Spleen (tissue), 11 donors: ENCODE data around the gene EME1. TPM values are rescaled to one million over a fixed set of nuclear protein-coding genes. Genes with fewer than 3 reads are reported as not detected.

Experiments
- DNase-seq: peaks from one replicate; pipeline ENCODE4 v3.0.0-alpha.2; 2020
- H3K27ac ChIP-seq, 8 donors: fragments of 200-600 bp; sonication (generic) in 7 of 8; 1 replicate in 4 of 8; 2 replicates in 4 of 8; pipeline versions ENCODE4 v1.5.0 to v1.8.0; 2016 to 2021; ENCODE audit warnings: inconsistent platforms in 4 of 8, mild to moderate bottlenecking in 4 of 8, moderate library complexity in 1 of 8
- H3K27me3 ChIP-seq, 7 donors: fragments of 200-600 bp; sonication (generic) in 6 of 7; replicated peaks in 1 of 7; 1 replicate in 4 of 7; 2 replicates in 3 of 7; pipeline versions ENCODE4 v1.5.0 to v1.8.0; 2016 to 2021; ENCODE audit warnings: inconsistent platforms in 3 of 7, mild to moderate bottlenecking in 1 of 7
- H3K36me3 ChIP-seq, 6 donors: fragments of 200-600 bp; sonication (generic) in 5 of 6; 1 replicate in 4 of 6; 2 replicates in 2 of 6; pipeline versions ENCODE4 v1.5.0 to v1.8.0; 2016 to 2021; ENCODE audit warnings: inconsistent platforms in 2 of 6
- H3K4me1 ChIP-seq, 6 donors: fragments of 200-600 bp; sonication (generic) in 5 of 6; 1 replicate in 3 of 6; 2 replicates in 3 of 6; pipeline versions ENCODE4 v1.5.0 to v1.8.0; 2016 to 2021; ENCODE audit warnings: inconsistent platforms in 3 of 6
- H3K4me3 ChIP-seq, 8 donors: fragments of 200-600 bp; sonication (generic) in 7 of 8; 1 replicate in 4 of 8; 2 replicates in 4 of 8; pipeline versions ENCODE4 v1.5.0 to v1.8.0; 2016 to 2021; ENCODE audit warnings: inconsistent platforms in 4 of 8, mild to moderate bottlenecking in 4 of 8, moderate library complexity in 2 of 8
- H3K9me3 ChIP-seq, 8 donors: fragments of 200-600 bp; sonication (generic) in 7 of 8; 1 replicate in 4 of 8; 2 replicates in 4 of 8; pipeline versions ENCODE4 v1.5.0 to v1.8.0; 2016 to 2021; ENCODE audit warnings: inconsistent platforms in 4 of 8
- CTCF ChIP-seq, 11 experiments: fragments of 200-600 bp in 7 of 11; fragments of 450-650 bp in 4 of 11; sonication (generic) in 4 of 11; IDR thresholded peaks in 8 of 11; conservative IDR thresholded peaks in 3 of 11; 1 replicate in 7 of 11; 2 replicates in 4 of 11; pipeline versions ENCODE4 v1.4.0 to v1.8.0; 2016 to 2021; ENCODE audit warnings: antibody characterized with exemption in 11 of 11, inconsistent platforms in 4 of 11, mild to moderate bottlenecking in 1 of 11
- POLR2A ChIP-seq, 3 donors: fragments of 450-650 bp; IDR thresholded peaks; one replicate each; pipeline ENCODE4 v1.5.1; 2017; ENCODE audit warnings: antibody characterized with exemption in 3 of 3, mild to moderate bottlenecking in 1 of 3
- POLR2AphosphoS5 ChIP-seq, 3 donors: sonication (generic); formaldehyde crosslinking; IDR thresholded peaks; one replicate each; pipeline ENCODE4 v1.5.1; 2017; ENCODE audit warnings: antibody characterized with exemption in 3 of 3
- WGBS, 5 donors: extraction: QIAGEN DNeasy Blood & Tissue Kit in 3 of 5; methylation state at CpG; one replicate each; pipeline versions ENCODE4 v1.1.5 to v1.1.7; 2013 to 2018; 5-methylcytosine and 5-hydroxymethylcytosine counted together
- intact Hi-C: fragments of 100-400 bp; cut with DNase I; formaldehyde crosslinking; loops from one replicate; pipeline ENCODE4 v1.15.0; 2023; ENCODE audit warnings: low total_unique reads
- polyA plus RNA-seq, 3 donors: library from polyadenylated mRNA; stranded (reverse); fragments of 200-250 nt; gene quantifications; one replicate each; pipeline ENCODE4 v1.2.1, GENCODE V29; 2013
- total RNA-seq, 7 donors: library from RNA; depleted of rRNA in 3 of 7; stranded (reverse); fragments of >200 nt in 3 of 7; fragmentation: NEBNext Ultra II Directional in 4 of 7; extraction: Animal tissue kit (Norgen Biotek cat#: 25700) in 4 of 7; gene quantifications; one replicate each; pipeline versions ENCODE4 v1.1.0 to v1.2.1, GENCODE V29; 2016 to 2021
- donor health status: healthy with polysubstance abuse.
- donor health status: DM: no; HTN: no; CAD: no; lungs with moderate emphysema.
- donor health status: DM: no; HTN: no; CAD: no.
- donor health status: Bipolar disorder and iron deficiency.
- donor health status: healthy.
- donor health status: DM: no; HTN: no; CAD: no.
- donor health status: DM: yes; HTN: yes; CAD: no.

EME1 gene
- total and polyA plus RNA-seq, 10 donors = 0.66 to 3.6 (median 1.9) TPM

DNA sequence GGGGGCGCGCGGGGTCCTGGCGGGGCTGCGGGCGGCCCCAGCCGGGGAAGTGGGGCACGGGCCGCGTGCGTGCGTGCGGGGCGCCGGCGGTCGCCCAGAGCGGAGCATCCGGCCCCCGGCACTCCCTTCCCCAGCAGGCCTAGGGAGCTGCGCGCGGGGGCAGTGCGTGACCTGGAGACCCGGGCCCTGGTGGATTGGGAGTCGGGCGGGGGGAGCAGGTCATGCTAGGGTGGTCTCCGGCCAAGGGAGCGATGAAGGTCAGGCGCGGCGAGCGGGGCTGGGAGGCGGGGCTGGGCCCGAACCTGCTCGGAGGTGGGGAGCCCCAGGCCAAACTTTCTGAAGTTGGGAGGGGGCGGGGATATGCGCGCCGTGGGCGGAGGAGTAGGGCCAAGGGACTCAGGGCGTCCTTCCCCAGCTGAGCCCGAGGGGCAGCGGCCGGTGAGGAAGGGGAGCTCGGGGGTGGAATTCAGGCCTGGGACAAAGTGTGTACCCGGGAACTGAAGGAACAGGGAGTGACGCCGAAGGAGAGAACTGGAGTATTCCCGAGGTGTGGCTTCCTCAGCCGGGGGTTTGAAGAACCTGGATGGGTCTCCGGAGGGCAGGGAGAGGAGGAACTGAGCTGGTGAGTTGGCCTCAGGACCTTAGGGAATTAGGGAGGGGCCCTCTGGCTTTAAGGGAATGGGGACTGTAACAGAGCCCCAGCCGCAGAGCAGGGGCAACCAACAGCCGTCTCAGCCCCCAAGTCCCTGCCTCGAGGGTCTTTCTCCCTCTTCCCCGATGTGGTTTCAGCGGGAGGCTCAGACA lies 26.5 kb upstream of the EME1 start:
- no peak for DNase-seq
- Histone ChIP-seq H3K9me3 (no peaks in the 10 kb centered on the region), H3K27me3 (no peaks in the 10 kb centered on the region), H3K36me3 (no peaks in the 10 kb centered on the region), H3K27ac (peak overlapping the region; percentile 58 to 89 (median 71)), H3K4me3 (peak overlapping the region; percentile 64 to 94 (median 83)), H3K4me1 (peaks cover 14 to 45% (median 36%) of the 10 kb centered on the region in 6 donors)
- intact Hi-C loops = no loop called here
- no peak for TF ChIP-seq CTCF (IDR thresholded peaks at IDR 0.05 in 8 of 11, conservative IDR thresholded peaks at IDR 0.05 in 3 of 11)
- TF ChIP-seq POLR2AphosphoS5 (IDR thresholded peaks at IDR 0.05) = peak in 1 of 3 donors; percentile 63
- WGBS, 5 donors = 1 to 3% (median 2%) methylated on average over 39 to 57 of the region's 57 CpGs

- Histone ChIP-seq H3K27ac (peak overlapping the region; percentile 58 to 89 (median 71)), H3K9me3 (no peaks in the 10 kb centered on the region), H3K27me3 (no peaks in the 10 kb centered on the region), H3K4me3 (peak overlapping the region; percentile 64 to 94 (median 83)), H3K4me1 (peaks cover 14 to 45% (median 36%) of the 10 kb centered on the region in 6 donors), H3K36me3 (peaks cover 0 to 7% (median under 1%) of the 10 kb centered on the region in 6 donors)
- intact Hi-C loops = no loop called here
- TF ChIP-seq CTCF (IDR thresholded peaks at IDR 0.05 in 8 of 11, conservative IDR thresholded peaks at IDR 0.05 in 3 of 11) = no peak
- TF ChIP-seq POLR2AphosphoS5 (IDR thresholded peaks at IDR 0.05) = peak in 1 of 3 donors; percentile 4
- 45 to 60% (median 57%) methylated on average over 15 to 17 of the region's 17 CpGs for WGBS, 5 donors
- no peak for DNase-seq
These were observed 25.7 kb upstream of the EME1 start for GRCh38 chr17:50347117-50347893.

- WGBS, 5 donors = 76 to 92% (median 85%) methylated on average over 3 of the region's 3 CpGs
- Histone ChIP-seq H3K27me3 (no peaks in the 10 kb centered on the region), H3K36me3 (peaks cover 0 to 12% (median 4%) of the 10 kb centered on the region in 6 donors), H3K9me3 (no peaks in the 10 kb centered on the region), H3K4me1 (peaks cover 14 to 49% (median 36%) of the 10 kb centered on the region in 6 donors), H3K27ac (no peak overlapping the region), H3K4me3 (no peak overlapping the region)
- no peak for DNase-seq
- no peak for TF ChIP-seq CTCF (IDR thresholded peaks at IDR 0.05 in 8 of 11, conservative IDR thresholded peaks at IDR 0.05 in 3 of 11)
- TF ChIP-seq POLR2AphosphoS5 (IDR thresholded peaks at IDR 0.05) = no peak
- no peak for TF ChIP-seq POLR2A (IDR thresholded peaks at IDR 0.05)
- intact Hi-C loops = no loop called here
These were observed 25.1 kb upstream of the EME1 start for GRCh38 chr17:50347894-50348291.
